Astrocyte of the spinal cord (primary cell): ENCODE results near the gene NCAPD3.
A peak's percentile ranks its signal among the peaks of the same experiment; 100 is the strongest.
"Not testable (repeated sequence)": the region's sequence is repeated elsewhere in the genome, so short reads cannot be mapped to it uniquely, and the experiment has no call there.

ENCODE experiments used
- DNase-seq: peaks from one replicate; pipeline ENCODE4 v3.0.0; 2011; ENCODE audit warnings: low read depth, low spot score
- H3K4me3 ChIP-seq: 2 replicates; pipeline ENCODE4 v1.5.1; 2011; ENCODE audit warnings: low read depth, mild to moderate bottlenecking, low read length, moderate library complexity
- in situ Hi-C: cut with HindIII; loops from 2 replicates; pipeline ENCODE4 v1.10.0; 2017; ENCODE audit warnings: low sequenced_read_pairs
- TF ChIP-seq, protein P1 (sequence below): IDR thresholded peaks from 2 replicates; pipeline ENCODE4 v1.5.1; 2012; ENCODE audit warnings: low read depth, mild to moderate bottlenecking, low read length, inconsistent platforms

NCAPD3 gene

GRCh38 chr11:134260983-134261382 lies 37.2 kb upstream of the NCAPD3 start:
- no peak for DNase-seq
- in situ Hi-C loops = no loop called here
- H3K4me3 ChIP-seq = no peak overlapping the region
- TF ChIP-seq, protein P1, sequence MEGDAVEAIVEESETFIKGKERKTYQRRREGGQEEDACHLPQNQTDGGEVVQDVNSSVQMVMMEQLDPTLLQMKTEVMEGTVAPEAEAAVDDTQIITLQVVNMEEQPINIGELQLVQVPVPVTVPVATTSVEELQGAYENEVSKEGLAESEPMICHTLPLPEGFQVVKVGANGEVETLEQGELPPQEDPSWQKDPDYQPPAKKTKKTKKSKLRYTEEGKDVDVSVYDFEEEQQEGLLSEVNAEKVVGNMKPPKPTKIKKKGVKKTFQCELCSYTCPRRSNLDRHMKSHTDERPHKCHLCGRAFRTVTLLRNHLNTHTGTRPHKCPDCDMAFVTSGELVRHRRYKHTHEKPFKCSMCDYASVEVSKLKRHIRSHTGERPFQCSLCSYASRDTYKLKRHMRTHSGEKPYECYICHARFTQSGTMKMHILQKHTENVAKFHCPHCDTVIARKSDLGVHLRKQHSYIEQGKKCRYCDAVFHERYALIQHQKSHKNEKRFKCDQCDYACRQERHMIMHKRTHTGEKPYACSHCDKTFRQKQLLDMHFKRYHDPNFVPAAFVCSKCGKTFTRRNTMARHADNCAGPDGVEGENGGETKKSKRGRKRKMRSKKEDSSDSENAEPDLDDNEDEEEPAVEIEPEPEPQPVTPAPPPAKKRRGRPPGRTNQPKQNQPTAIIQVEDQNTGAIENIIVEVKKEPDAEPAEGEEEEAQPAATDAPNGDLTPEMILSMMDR = no peak

DNA sequence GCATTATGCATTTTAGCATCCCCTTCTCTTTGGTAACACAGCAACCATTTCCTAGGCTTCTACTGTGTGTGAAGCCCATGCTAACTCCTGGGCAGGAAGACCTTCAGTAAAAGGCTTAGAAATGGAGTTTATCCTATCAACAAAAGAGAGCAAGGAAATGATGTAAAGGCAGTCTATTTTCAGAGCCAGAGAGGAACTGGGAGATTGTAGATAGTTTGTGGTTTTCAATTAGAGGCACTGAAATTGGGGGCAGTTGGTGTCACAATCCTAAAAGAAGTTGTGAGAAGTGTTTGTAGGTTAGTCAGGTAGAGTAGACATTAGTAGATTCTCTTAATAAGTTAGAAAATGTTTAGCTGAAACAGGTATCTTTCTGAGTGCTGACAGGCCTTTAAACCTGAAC lies 36.7 kb upstream of the NCAPD3 start:
- TF ChIP-seq, protein P1 = no peak
- in situ Hi-C loops = no loop called here
- H3K4me3 ChIP-seq = no peak overlapping the region
- DNase-seq = no peak

GRCh38 chr11:134258577-134258976 lies 34.8 kb upstream of the NCAPD3 start:
- H3K4me3 ChIP-seq = no peak overlapping the region
- TF ChIP-seq, protein P1 = no peak
- no peak for DNase-seq
- in situ Hi-C loops = no loop called here

GRCh38 chr11:134257101-134257500 lies 33.3 kb upstream of the NCAPD3 start:
- TF ChIP-seq, protein P1 = no peak
- in situ Hi-C loops = no loop called here
- H3K4me3 ChIP-seq = no peak overlapping the region
- no peak for DNase-seq

DNA sequence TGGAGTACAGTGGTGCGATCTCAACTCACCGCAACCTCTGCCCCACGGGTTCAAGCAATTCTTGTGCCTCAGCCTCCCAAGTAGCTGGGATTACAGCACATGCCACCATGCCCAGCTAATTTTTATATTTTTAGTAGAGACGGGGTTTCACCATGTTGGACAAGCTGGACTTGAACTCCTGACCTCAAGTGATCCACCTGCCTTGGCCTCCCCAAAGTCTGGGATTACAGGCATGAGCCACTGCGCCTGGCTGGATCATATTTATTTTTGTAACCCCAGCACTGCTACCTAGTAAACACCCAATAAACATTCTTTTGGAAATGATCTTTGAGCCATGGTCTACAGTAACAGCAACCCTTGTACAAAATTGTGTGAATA lies 31.4 kb upstream of the NCAPD3 start:
- DNase-seq, H3K4me3 ChIP-seq, in situ Hi-C loops: not testable (repeated sequence)

GRCh38 chr11:134254433-134255183 lies 30.8 kb upstream of the NCAPD3 start:
- DNase-seq = no peak
- in situ Hi-C loops = no loop called here
- H3K4me3 ChIP-seq = peak overlapping the region; percentile 82
- TF ChIP-seq, protein P1 = no peak

- peak within 1 kb of the TSS; percentile 82 for H3K4me3 ChIP-seq
- peak; percentile 97 for DNase-seq
- in situ Hi-C loops = no loop called here
- TF ChIP-seq, protein P1 = no peak
Observed at GRCh38 chr11:134253188-134253993, 29.6 kb upstream of the NCAPD3 start, which contains the start of the genes ACAD8 and THYN1. ACAD8 (plus strand) TSS chr11:134253568; CDS start chr11:134253601, 33 bp downstream. THYN1 (minus strand) TSS chr11:134253352; CDS start chr11:134252882, 470 bp downstream.
